ENCODE results near the gene COL23A1.

DNA sequence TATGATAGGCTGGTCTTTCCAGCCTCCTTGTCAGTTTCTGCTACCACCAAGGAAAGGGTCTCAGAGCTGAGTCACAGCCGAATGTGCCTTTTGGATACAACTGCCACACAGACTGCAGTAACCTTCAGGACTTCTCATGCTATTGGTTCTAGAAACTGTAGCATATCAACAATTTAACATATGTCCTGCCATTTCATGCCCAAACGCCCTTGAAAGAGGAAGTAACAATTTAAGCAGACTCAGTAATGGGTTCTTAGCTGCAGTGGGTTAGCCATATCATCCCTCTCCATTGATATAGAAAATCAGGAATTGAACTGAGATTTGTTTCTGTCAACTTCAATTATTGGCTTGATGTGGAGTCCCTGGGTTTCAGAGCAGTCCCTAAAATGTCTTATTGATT lies 40.8 kb upstream of the COL23A1 start:
- TF ChIP-seq POLR2A (IDR thresholded peaks at IDR 0.05; ENCODE audit: low read length) (no peak), GATA1 (IDR thresholded peaks at IDR 0.05; ENCODE audit: low read depth, low read length) (no peak)
